ENCODE measurements around the gene BABAM2.

- TF ChIP-seq CTCF (IDR thresholded peaks at IDR 0.05; ENCODE audit: borderline replicate concordance, extremely low read depth, low read length, poor library complexity, severe bottlenecking) (no peak), EZH2 (IDR thresholded peaks at IDR 0.05; ENCODE audit: borderline replicate concordance, low read depth, low read length, severe bottlenecking) (no peak)
These were observed 422.8 kb downstream of the BABAM2 start for GRCh38 chr2:28313220-28313784.

Data from DND-41 (cell line).